GM21786 (cell line): Measurements from ENCODE around the gene TTF2.

Experiments
- ATAC-seq: cut with Tn5 transposase; IDR thresholded peaks from one replicate; pipeline ENCODE4 v1.9.1; 2021; ENCODE audit not compliant: unreplicated experiment

TTF2 gene

DNA sequence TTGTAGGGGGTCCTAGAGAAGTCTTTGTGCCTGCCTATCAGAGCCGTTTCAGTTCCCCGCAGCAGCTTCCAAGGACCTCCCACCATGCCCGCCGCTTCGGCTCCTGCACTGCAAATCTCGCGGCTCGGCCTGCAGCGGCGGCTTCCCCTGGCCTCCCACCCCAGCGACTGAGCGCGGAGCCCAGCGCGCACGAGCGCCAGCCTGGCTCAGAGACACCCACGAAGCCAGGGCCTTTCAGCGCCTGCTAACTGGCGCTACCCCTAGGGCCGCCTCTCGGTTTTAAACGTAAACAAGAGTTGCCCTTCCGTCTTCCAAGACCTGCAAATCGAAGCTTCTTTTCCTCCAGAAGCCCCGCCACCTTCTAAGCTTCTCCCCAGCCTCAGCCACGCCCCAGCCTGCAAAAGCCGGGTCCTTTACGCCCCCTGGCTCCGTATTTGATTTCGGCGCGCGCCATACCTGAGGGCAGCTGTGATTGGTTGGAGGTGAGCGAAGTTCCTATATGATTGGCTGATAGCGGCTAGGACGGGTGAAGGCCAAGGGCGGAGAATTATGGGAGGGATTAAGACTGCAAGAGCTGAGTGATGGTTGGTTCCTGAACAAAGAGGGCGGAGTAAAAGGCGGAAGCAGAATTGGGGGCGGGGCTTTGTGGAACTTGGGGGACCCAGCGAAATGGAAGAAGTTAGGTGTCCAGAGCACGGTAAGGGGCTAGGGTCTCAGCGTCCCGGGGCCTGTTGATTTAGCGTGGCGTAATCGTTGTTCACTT lies at the start of gene TTF2:
TTF2 (plus strand) TSS at position 649 of the 763 bp plus-strand sequence; CDS start at position 670, 21 bp downstream.
- ATAC-seq = peak; percentile 93

DNA sequence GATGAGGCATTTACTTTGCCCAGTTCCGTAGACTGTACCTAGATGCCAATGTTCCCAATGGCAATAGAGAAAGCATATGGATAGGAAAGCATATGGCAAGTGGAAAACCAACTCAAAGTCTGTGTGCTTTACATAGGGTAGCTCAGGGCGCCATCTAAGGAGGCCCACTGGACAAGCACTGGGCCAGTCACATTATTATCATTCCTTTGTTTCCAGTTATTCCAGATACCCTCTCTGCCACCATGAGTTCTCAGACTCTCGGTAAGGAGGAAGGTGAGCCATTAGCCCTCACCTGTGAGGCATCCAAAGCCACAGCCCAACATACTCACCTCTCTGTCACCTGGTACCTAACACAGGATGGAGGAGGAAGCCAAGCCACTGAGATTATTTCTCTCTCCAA lies 48.8 kb upstream of the TTF2 start:
- no peak for ATAC-seq

DNA sequence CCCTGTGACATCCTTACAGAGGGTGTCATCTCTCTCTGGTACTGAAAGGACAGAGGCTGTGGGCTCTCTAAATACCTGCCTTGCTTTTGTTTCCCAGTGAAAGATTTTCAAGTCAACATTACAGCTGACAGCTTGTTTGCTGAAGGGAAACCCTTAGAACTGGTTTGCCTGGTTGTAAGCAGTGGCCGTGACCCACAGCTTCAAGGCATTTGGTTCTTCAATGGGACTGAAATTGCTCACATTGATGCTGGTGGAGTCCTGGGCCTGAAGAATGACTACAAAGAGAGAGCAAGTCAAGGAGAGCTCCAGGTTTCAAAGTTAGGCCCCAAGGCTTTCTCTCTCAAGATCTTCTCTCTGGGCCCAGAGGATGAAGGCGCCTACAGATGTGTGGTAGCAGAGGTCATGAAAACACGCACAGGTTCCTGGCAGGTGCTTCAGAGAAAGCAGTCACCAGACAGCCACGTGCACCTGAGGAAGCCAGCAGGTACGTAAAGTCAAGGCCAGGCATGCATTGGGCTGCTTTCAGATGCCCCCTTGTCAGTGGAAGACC lies 46.7 kb upstream of the TTF2 start:
- no peak for ATAC-seq

DNA sequence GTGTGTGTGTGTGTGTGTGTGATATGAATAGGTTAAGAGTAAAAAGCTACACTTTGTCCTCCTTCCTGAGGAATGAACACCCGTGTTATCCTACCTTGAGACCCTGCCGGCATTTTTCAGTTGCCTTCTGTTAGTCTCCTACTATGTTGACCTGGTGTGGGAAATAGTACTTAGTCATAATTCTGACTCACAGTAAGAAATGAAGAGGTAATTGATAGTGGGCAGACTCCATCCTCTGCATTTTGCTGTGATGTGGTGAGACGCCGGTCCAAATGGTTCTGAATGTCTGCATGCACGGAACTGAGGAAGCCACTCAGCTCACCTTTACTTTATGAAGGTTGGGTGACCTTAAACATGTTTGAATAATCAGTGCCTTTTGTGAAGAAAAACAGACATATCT lies 45.9 kb upstream of the TTF2 start:
- no peak for ATAC-seq

DNA sequence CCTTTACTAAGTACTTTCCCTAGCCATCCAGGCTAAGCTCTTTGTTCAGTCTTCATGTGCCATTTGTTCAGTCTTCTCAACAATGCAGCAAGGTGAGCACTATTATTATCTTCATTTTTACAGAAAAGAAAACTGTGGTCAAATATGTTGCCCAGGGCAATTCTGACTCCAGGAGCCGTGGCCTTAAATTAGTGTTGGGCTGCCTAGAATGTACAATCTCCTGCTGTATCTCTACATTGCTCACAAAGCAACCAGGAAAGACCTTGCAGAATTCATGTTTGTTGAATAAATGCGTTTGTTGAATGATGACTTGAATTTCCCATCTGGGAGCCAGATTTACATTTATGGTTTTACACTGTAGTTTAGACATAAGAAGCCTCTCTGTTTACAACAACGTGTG lies 44.4 kb upstream of the TTF2 start:
- no peak for ATAC-seq

DNA sequence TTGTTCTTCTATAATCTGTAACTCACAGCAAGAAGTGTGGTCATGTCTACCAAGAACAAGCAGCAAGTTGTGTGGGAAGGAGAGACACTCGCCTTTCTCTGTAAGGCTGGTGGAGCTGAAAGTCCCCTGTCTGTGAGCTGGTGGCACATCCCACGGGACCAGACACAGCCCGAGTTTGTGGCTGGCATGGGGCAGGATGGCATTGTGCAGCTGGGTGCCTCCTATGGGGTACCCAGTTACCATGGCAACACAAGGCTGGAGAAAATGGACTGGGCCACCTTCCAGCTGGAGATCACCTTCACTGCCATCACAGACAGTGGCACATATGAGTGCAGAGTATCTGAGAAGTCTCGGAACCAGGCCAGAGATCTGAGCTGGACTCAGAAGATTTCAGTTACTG lies 43.1 kb upstream of the TTF2 start:
- ATAC-seq = no peak

DNA sequence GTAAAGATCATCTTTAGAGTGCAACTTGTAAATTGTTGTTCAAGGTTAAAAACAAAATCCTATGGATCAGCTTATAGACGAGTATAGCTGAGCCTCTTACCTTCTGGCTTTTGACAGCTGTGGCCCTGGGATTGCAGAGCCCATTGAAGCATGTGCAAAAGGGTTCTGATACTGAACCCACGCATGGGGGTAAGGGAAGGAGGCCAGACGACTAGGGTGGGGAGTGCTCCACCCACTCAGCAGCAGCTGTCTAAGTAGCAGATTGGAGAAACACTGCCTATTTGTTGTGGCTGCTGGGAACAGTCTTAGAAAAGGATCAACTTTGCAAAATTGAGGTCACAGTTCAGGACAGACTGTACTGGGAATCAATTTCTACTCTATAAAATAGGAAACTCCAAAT lies 42.5 kb upstream of the TTF2 start:
- no peak for ATAC-seq

DNA sequence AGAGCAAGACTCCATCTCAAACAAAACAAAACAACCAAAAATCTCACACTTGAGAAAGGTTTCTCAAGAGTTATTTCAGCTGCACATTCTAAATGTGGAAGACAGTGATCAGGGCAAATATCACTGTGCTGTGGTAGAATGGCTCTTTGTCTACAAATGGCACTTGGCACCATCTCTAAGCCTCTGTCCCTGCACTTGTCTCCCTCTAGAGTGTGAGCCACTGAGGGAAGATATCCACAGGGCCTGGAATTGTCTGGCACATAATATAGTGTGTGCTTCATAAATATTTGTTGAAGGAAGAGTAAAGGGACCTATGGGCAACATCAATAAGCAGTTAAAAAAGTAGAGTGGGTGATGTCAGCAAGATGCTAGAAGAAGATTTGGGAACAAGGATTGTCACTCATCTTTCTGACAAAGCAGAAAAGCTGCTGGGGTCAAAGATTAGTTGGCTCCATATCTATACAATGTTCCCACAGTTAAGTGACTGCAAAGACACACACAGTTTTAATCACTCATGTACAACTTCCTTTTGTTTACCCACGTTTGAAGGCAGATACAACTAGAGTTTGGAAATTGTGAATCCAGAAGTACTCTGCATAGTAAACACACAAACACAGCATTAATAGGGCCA lies 39.5 kb upstream of the TTF2 start:
- ATAC-seq = no peak

DNA sequence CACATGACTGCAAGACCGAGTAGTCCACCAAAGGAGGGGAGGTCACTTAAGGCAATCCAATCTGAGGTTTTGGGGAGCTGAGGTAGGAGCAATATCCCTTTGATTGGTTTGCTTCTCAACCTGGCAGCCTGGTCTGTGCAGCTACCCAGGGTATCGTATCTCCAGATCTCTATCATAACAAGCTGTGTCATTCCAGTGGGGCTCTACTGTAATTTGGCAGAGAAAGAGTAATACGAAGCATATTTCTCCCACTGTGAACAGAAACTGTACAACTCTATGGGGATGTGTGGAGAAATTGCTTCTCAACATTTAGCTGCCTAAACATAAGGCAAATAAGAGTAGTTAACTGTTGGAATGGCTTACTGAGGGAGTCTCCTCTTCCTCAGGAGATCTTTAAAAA lies 38.0 kb upstream of the TTF2 start:
- ATAC-seq = no peak

DNA sequence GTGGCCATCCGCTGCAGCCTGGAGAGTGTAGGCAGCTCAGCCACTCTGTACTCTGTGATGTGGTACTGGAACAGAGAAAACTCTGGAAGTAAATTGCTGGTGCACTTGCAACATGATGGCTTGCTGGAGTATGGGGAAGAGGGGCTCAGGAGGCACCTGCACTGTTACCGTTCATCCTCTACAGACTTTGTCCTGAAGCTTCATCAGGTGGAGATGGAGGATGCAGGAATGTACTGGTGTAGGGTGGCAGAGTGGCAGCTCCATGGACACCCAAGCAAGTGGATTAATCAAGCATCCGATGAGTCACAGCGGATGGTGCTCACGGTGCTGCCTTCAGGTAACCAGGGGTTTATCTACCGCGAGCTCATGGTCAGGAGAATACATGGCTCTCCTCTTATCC lies 34.6 kb upstream of the TTF2 start:
- no peak for ATAC-seq

DNA sequence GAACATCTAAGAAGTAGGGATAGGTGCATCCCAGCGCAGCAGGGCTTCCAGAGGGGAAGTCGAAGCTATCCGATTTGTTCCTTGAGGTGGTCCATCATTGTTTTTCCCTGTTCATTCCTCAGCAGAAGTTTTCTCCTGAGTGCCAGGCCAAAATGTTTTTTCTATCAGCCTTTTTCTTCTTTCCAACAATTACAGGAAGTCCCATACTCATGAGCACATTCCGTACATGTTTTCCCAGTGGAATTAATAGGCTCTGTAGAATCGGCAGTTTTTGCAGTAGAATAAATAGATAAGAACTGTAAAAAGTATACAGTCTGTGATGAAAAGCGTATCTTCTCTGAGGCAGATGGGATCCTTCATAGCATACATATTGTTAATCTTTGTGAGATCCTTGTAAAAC lies 33.8 kb upstream of the TTF2 start:
- ATAC-seq = no peak

DNA sequence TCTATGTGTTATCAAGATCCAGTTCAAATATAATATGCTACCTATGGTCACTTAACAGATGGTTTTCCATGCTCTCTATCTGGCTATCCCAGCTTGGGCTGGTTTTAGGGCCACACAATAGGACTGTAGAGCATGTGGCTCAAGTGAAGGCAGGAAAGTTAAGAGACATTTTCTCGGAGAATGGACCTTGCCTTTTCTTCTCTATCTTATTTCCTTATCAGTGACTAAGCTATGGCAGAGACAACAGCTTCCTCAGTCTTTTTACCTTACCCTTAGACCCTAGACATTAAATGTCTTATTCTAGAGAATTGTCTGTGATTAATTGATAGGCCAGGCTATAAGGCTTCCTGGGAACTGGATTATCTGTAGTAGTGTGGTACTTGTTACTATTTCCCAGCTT lies 30.4 kb upstream of the TTF2 start:
- no peak for ATAC-seq

DNA sequence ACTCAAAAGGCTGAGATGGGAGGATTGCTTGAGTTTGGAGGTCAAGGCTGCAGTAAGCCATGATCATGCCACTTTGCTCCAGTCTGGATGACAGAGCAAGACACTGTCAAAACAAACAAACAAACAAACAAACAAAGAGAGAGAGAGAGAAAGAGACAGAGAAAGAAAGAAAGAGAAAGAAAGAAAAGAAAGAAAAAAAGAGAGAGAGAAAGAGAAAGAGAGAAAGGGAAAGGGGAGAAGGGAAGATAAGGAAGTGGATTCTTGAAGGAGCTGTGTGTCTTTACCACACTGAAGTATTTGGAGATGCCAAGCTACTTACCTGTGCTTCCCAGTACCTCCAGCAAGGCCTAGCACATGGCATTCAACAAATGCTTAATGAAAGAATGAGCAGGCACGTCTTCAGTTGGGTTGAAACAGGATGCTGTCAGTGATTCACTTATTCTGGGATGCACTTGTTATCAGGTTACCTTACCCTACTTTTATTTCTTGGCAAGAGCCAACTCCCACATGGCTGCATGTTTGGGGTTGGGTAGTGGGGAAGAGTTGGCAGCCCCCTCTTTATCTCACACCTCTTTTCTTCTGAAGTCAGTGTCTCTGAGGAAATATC lies 29.8 kb upstream of the TTF2 start:
- ATAC-seq = no peak

DNA sequence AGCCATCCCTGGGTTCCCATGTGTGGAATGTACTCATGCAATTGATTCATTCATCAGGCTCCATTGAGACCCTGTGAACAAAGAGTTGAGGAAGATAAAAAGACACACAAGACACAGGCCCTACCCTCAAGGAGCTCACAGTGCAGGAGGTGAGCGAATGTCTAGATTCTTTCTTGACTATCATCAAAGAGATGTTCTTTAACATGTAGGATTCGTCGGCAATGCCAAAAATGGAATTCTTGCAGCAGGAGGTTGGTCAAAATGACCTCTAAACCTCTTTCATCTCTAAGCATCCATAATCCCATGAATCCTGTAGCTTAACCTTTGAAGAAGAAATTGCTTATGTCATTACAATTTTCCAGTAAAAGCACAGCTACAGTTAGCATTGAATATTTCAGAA lies 27.9 kb upstream of the TTF2 start:
- ATAC-seq = no peak

DNA sequence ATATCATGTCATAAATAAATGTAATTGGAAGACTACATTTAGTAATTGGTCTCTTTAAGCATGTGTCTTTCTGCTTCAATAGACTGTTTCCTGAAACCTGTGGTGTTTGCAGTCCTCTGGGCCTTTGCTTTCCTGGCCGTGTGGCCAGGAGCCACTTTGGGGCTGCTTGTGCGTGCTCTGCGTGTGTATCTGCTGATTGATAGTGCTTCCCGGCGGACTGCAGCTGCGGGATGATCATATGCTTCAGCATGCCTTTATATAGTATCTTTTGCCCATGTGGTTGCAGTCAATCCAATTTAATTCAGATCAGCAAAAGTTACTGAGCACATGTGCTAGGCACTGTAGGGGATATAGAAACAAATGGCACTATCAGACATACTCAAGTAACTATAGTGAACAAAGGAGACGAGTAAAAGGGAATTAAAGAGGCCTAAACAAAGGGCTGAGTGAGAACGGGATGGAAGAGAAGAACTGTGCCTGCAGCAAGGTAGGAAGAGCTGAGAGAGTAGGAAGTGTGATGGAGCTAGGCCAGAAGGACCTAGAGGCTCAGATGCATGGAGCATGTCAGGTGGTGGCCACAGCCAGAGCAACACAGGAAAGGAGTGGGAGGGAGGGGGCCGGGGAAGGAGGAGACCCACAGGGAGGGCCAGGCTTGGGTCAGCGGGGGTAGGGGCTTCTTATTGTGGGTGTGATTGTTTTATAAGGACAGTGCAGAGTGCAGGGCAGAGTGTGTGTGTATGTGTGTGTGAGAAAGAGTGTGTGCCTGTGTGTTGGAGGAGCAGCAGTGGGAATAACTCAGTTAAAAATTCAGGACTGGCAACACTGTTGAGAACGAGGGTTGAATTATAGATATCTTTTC lies 27.2 kb upstream of the TTF2 start:
- ATAC-seq = no peak

DNA sequence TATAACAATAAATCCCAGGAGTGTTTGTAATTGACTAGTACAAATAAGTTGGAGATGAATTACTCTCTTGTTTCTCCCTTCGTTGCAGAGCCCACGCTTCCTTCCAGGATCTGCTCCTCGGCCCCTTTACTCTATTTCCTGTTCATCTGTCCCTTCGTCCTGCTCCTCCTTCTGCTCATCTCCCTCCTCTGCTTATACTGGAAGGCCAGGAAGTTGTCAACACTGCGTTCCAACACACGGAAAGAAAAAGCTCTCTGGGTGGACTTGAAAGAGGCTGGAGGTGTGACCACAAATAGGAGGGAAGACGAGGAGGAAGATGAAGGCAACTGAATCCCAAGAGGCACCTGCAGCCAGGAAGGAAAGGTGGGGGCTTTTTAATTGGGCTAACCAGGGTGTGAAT lies 26.4 kb upstream of the TTF2 start:
- no peak for ATAC-seq

DNA sequence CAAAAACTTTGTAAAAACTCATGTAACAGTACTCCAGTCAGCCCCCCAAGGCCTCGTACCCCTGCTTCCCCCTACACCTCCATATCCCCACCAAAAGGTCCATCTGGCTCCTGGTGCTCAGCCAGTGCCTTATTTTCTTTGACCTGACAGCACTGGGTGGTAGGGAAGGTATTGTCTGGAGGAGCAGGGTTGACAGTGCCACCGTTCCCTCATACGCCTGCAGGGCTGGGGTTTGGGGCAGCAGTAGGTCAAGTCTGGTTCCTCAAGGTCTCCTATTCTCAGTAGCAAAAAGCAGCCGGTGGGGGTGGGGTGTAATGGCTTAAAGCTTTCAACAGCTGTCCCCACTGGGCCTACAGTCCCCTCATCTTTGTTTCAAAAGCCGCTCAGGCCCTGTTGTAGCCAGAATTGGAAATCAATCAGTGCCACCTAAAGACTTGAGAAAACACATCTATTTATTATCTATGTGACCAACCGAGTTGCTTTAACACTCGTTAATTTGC lies 25.3 kb upstream of the TTF2 start:
- no peak for ATAC-seq

DNA sequence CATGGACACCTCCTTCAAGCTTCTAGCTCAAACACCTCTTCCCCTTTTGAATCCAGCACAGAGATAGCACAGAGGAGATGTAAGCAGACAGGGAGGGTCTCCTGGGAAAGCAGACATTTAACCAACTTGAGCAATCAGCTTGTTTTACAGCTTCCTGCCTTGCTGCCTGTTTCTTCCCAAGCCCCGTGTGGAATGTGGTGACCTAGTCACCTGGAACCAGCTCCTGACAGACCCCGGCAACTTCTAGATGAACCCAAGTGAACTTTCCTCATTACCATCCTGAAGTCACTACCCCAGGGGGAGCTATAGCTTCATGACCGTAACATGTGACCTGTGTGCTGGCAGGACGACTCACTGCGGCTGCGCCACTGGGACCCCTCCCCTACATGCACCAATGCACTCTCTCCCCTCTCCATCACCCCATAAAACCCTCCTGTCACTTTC lies 24.1 kb upstream of the TTF2 start:
- ATAC-seq = no peak

DNA sequence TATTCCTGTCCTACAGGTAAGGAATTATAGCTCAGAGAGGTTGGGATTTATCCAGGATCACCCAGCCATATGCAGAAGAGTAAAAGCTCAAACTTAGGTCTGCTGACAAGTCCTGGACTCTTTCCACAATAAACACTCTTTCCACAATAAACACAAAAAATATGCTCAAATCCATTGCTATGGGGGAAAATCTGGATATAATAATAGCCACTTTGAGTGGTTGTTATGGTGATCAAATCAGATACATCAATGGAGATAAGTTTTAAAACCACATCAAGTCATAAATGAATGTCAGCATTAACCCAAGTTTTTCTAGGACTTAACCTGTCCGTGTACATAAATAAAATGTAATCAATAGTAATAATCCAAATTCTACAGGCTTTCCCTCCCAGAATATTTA lies 22.3 kb upstream of the TTF2 start:
- no peak for ATAC-seq

DNA sequence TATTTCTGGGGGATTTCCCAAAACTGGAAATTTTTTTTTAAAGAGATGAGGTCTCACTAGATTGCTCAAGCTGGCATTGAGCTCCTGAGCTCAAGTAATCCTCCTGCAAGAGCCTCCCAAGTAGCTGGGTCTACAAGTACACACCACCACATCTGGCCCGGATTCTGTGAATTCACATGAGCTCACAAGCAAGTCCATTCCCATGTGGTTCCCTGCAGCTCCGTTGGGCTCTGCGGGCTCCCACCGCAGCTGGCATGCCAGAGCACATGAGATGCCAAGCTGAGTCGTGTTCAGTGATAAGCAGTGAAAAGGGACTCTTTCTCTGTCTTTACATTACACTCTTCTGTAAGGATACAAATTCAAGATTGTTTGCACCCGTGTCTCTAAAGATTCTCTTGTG lies 21.9 kb upstream of the TTF2 start:
- no peak for ATAC-seq

DNA sequence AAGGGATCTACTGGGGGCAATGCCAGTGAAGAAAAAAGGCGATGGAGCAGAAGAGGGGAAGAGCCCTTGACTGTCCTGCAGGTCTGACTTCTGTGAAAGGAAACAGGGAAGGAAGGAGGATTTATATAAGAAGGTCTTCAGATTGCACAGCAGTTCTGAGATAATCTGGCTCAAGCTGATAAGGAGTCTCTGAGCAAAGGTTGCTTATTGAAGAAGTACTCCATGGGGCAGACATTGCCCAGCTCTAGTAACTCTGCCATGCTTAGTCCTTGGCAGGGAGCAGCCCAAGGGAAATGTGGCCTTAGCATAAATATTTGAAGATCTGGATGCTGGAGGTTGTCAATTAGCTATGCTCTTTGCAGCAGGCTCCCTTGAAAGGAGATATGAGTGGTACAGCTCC lies 15.9 kb upstream of the TTF2 start:
- ATAC-seq = no peak
